HG03460 (cell line): ENCODE data around the gene HSPB8.
"Not testable (repeated sequence)": the region's sequence is repeated elsewhere in the genome, so short reads cannot be mapped to it uniquely, and the experiment has no call there.

Experiments used
- ATAC-seq: cut with Tn5 transposase; IDR thresholded peaks from one replicate; pipeline ENCODE4 v1.9.1; 2021; ENCODE audit not compliant: unreplicated experiment

Gene HSPB8

GRCh38 chr12:119204671-119205285 is 26.0 kb downstream of the HSPB8 start:
- ATAC-seq, result no peak

GRCh38 chr12:119206348-119207062 is 27.8 kb downstream of the HSPB8 start:
- ATAC-seq, result no peak

DNA sequence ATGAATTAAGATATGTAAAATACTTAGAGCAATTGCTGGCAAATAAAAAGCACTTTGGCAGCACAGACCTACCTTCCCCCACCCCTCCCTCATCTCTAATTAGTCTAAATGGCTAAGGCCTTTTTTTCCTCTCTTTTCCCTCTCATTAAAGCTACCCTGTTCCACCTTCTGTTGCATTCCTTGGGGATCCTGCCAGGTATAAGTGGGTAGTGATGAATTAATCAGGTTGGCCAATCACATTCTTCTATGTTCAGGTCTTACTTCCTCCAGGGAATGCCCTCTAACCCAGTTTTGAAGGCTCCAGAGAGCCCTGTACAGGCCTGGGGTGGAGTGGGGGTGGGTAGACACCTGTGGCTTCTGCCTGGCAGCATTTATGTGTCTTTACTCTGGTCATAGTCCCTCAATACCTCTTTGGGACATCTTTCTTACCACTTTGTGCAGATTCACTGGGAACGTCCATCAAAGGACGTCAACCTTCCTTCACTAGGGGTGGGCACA is 28.4 kb downstream of the HSPB8 start:
- no peak for ATAC-seq

- ATAC-seq, result no peak
These were observed 29.9 kb downstream of the HSPB8 start for GRCh38 chr12:119208626-119209061.

GRCh38 chr12:119211884-119212283 is 33.2 kb downstream of the HSPB8 start:
- ATAC-seq, result no peak

- ATAC-seq, result no peak
These were observed 37.4 kb downstream of the HSPB8 start for GRCh38 chr12:119216084-119216483.

GRCh38 chr12:119218875-119219274 is 40.1 kb downstream of the HSPB8 start:
- not testable (repeated sequence) for ATAC-seq

DNA sequence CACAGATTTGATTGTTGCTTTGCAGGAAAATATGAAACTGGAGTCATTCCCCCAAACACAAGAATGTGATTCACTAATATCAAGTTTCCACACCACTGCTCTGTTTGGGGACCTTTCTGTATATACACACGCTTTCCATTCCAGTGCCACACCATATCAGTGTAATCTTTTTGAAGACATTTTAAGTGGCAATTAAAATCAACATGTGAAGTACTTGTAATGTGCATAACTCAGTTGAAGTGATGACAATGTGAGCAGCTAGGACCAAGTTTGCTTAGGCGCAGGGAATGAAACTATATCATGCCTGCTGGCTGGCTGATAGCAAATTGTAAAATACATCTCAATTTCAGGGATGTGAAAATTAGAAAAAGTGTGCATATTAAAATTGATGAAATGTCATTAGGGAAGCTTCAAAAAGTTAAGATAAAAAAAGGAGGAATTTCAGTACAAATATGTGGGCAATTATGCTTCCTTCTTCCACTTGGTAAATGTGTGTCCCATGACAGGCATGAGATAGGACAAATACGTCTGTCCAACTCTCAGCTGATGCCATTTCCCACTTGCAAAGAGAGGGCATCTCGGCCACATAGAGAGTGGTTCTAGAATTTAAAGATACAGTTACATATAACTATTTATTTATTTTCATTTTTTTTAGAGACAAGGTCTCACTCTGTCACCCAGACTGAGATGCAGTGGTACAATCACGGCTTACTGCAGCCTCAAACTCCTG is 43.7 kb downstream of the HSPB8 start:
- ATAC-seq, result no peak

GRCh38 chr12:119225454-119225853 is 46.7 kb downstream of the HSPB8 start:
- ATAC-seq, result no peak

GRCh38 chr12:119227292-119227691 is 48.6 kb downstream of the HSPB8 start:
- ATAC-seq, result no peak

DNA sequence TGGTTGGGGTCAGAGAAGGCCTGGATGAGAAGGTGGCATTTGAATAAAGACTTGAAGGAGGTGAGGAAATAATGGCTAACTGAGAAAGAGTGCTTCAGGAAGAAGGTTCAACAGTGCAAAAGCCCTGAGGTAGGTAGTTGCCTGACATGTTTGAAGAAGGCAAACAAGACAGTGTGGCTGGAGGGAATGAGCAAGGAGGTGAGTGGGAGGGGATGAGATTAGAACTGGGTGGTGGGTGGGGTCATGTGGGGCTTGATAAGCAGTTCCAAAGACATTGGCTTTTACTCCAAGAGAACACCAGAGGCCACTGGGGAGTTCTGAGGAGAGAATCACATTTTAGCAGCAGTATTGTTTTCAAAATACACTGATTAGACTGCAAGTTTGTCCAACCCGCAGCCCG is 50.5 kb downstream of the HSPB8 start:
- no peak for ATAC-seq

- ATAC-seq, result no peak
These were observed 51.1 kb downstream of the HSPB8 start for GRCh38 chr12:119229837-119230236.

- ATAC-seq, result no peak
These were observed 52.1 kb downstream of the HSPB8 start for GRCh38 chr12:119230807-119231206.

- ATAC-seq, result no peak
These were observed 53.0 kb downstream of the HSPB8 start for GRCh38 chr12:119231774-119232173.

GRCh38 chr12:119235197-119235751 is 56.5 kb downstream of the HSPB8 start:
- no peak for ATAC-seq

DNA sequence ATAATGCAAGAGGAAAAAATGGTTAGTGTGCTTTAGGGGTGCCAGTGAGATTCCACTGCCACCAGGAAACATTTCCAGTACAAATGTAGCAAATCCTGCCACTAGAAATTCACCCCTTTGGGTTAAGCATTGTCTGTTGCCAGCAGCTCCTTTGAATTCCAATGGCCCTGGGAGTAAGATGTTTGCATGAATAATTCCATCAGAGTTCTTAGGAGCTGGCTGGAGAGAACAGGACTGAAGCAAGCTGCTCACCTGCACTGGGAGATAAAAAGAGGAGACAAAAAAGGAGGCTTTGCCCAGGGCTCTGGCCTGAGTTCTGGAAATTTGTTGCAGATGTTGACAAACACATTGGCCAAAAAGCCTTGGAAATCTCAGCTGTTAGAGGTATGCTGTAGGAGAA is 57.6 kb downstream of the HSPB8 start:
- no peak for ATAC-seq

GRCh38 chr12:119239040-119239439 is 60.3 kb downstream of the HSPB8 start:
- ATAC-seq, result no peak

DNA sequence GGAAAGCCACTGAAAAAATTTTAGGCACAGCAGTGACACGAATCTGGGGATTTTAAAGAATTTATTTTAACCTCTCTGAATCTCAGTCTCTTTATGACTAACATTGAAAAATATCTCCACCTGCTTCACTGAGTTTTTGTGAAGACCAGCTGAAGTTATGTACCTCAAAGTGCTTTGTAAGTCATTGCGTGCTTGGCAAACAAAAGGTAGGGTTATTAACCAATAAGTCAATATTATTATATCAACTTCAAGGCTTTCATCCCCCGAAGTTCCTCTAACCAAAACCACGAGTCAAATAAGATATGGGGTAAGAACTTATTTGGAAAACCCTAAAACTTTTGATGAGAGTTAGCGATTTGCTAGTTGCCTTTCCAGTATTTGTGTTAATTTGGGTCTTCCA is 62.3 kb downstream of the HSPB8 start:
- no peak for ATAC-seq

DNA sequence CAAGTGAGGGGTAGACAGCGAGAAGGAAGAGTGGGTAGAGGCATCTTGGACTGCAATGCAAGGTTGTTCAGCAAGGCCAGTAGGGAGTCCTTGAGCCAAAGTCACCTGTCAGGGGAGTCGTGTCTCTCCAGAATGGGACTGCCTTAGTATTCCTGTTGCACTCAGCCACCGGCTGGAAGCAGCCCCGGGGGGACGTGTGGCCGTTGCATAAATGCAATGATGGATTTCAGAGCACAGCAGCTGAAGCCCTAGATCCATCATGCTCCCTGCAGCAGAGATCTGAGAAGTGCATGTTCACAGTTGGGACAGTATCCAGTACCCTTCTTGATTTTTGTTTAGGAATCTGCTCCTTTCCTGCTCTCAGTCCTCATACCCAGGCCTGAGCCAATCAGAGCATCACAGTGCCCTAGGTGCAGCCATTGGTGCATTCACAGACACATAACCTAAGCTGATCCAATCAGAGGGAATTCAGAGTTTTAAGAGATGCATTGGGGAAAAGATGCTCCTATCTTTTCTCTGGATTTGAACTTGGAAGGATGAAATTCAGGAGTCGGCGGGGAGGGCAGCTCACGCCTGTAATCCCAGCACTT is 62.9 kb downstream of the HSPB8 start:
- ATAC-seq, result no peak
